Measurements from ENCODE around the gene PROC.
"Not testable (repeated sequence)": the region's sequence is repeated elsewhere in the genome, so short reads cannot be mapped to it uniquely, and the experiment has no call there.

The PROC gene

DNA sequence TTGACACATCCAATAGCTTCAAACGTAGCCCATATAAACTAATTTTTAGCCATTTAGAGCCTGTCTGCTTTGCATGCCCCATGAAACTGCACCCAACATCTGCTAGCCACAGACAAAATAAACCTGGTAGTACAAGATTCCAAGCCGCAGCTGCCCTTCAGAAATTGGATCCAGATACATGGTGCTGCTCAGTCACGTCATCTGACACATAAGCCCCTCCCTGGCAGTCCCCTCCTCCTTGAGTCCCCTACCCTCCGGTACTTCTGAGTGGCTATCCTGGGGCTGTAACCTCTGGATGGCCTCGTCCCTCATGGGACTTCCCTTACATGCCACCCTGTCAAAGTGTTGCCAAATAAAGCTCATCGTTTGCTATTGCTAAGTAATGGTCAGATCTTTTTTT lies 33.8 kb downstream of the PROC start:
- no peak for DNase-seq (ENCODE audit: low read depth)
- H3K4me3 ChIP-seq (ENCODE audit: low read depth, low read length) = no peak overlapping the region

- DNase-seq (ENCODE audit: low read depth); H3K4me3 ChIP-seq (ENCODE audit: low read depth, low read length): not testable (repeated sequence)
Measured at GRCh38 chr2:127452423-127452822, 34.2 kb downstream of the PROC start.

DNA sequence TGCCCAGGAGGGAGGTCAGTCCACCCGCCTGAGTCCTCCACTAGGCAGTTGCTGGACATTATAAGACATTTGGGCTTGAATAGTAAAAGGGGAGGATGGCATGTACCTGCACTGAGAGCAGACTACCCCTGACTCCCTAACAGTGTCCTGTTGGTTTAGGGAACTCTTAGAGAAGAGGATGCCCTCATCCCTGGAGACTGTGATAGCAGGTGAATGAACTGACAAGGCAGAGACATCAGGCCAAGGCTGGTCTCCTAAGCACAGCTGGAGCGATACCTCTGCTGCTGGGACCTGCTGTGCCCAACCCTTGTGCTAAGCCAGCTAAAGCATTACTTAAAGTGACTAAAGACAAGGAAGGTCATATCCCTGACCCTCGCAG lies 34.8 kb downstream of the PROC start:
- H3K4me3 ChIP-seq (ENCODE audit: low read depth, low read length) = no peak overlapping the region
- no peak for DNase-seq (ENCODE audit: low read depth)

GRCh38 chr2:127453392-127454171 lies 35.4 kb downstream of the PROC start:
- no peak for DNase-seq (ENCODE audit: low read depth)
- no peak overlapping the region for H3K4me3 ChIP-seq (ENCODE audit: low read depth, low read length)

GRCh38 chr2:127454595-127455565 lies 36.7 kb downstream of the PROC start:
- no peak for DNase-seq (ENCODE audit: low read depth)
- no peak overlapping the region for H3K4me3 ChIP-seq (ENCODE audit: low read depth, low read length)

GRCh38 chr2:127455566-127456493 lies 37.6 kb downstream of the PROC start:
- H3K4me3 ChIP-seq (ENCODE audit: low read depth, low read length) = no peak overlapping the region
- no peak for DNase-seq (ENCODE audit: low read depth)

DNA sequence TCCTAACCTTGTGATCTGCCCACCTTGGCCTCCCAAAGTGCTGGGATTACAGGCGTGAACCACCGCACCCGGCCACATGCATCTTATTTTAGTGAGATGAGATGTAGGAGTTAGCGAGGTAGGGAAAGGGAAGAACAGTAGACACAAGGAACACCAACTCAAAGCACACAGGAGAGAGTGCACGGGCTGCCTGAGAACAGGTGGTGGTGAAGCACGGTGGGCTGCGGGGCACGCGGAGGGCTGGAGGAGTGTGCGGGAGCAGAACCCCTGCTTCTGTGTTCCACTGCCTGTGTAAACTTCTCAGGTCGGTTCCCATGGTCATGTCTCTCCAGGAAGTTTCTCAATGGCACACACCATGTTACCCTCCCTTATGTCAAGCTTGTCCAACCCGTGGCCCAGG lies 38.7 kb downstream of the PROC start:
- DNase-seq (ENCODE audit: low read depth) = no peak
- H3K4me3 ChIP-seq (ENCODE audit: low read depth, low read length) = no peak overlapping the region

GRCh38 chr2:127462461-127462860 lies 44.2 kb downstream of the PROC start:
- no peak overlapping the region for H3K4me3 ChIP-seq (ENCODE audit: low read depth, low read length)
- DNase-seq (ENCODE audit: low read depth) = no peak

- H3K4me3 ChIP-seq (ENCODE audit: low read depth, low read length) = no peak overlapping the region
- no peak for DNase-seq (ENCODE audit: low read depth)
Measured at GRCh38 chr2:127463155-127463991, 45.1 kb downstream of the PROC start.

DNA sequence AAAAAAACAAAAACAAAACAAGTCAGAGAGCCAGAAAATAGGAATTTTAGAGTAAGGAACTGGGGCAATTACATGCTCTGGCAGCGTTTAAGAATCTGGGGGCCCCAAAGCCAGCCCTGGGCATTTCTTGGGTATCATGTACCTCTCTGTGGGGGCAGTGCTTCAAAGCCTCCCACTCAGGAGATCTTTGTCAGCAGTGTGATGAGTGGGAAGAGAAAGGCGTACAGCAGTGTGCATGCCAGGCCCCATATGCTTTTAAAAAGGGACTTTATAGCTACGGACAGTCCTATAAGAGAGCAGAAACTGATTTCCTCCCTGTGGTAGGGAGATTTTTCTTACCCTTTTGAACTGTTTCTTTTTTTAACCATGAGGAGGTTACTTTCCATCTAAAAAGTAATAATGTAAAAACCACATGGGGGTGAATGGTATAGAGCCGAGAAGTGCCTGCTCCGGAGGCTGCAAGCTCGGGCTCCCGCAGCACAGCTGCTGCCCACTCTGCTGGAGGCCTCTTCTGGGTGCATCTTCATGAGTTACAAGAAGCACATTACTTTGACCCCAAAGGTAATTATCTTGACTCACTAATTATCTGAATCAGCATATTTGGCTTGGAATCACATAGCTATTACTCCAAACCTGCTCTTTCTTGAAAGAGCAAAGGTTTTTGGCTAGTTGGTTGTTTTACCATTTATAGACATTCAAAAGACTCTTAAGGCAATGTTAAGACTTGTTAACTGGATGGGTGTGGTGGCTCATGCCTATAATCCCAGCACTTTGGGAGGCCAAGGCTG lies 46.4 kb downstream of the PROC start:
- DNase-seq (ENCODE audit: low read depth) = no peak
- H3K4me3 ChIP-seq (ENCODE audit: low read depth, low read length) = no peak overlapping the region

GRCh38 chr2:127465258-127465657 lies 47.0 kb downstream of the PROC start:
- H3K4me3 ChIP-seq (ENCODE audit: low read depth, low read length) = no peak overlapping the region
- no peak for DNase-seq (ENCODE audit: low read depth)

DNA sequence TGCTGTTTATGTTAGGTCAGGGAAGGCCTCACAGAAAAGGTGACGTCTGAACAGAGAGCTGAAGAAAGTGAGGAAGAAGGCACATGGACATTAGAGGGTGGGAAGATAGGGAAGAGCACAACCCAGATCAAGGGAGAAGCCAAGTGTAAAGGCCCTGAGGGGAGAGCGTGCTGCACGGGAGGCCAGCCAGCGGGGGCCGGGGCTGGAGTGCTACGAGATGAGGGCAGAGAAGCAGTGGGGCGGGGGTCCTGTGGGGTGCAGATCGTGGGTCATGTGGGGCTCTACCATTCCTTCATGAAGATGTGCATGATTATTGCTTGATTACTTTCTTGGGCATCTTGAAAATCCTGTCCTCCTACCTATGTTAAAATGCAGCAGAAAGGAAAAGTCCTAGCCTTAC lies 50.8 kb downstream of the PROC start:
- H3K4me3 ChIP-seq (ENCODE audit: low read depth, low read length) = no peak overlapping the region
- DNase-seq (ENCODE audit: low read depth) = no peak

DNA sequence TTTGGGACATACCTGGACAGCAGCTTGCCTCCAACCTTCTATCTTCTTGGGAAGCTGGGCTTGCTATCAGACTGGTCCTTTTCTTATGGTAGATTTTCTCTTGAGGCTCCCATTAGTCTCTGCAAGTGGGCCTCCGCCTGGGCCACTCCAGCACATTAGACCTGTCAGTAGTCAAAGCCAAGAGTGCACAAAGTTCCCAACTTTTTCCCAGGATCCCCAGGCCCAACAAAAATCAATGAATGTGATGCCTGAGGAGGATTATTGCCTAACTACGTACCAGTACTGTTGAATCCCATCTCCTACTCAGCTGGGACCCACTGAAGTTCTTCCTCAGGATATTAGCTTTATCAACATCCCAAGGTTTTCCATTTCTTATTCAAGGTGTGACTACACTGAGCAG lies 51.7 kb downstream of the PROC start:
- no peak overlapping the region for H3K4me3 ChIP-seq (ENCODE audit: low read depth, low read length)
- DNase-seq (ENCODE audit: low read depth) = no peak

DNA sequence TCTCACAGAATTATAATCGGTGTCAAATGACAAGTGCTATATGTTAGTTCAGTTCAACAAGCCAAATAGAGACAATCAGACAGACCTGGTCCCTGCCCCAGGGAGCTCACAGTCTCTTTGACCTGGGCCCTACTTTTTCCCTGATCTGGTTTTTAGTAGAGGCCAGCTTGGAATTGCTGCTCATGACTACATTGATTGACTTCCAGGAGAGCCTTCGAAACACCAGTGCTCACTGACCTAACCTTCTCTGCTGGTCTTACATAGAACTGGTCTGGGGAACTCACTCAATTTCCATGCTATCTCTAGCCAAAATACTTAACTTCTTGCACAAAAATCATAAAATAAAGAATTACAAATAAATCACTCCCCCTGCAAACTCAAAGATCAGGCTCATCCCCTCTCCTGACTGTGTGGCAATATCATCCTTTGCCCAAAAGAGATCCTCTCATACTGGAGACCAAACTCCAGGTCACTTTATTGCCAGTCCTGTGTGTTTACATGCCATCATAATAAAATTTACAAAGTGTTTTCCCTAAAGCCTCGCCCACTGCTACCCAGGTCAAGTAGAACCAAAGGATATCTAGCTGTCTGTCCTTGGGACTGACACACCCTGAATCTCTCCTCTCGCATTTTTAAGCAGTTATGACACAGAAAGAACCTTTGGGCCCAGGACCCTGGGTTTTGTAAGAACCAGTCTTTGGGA lies 53.2 kb downstream of the PROC start:
- DNase-seq (ENCODE audit: low read depth) = no peak
- H3K4me3 ChIP-seq (ENCODE audit: low read depth, low read length) = no peak overlapping the region

- no peak overlapping the region for H3K4me3 ChIP-seq (ENCODE audit: low read depth, low read length)
Measured at GRCh38 chr2:127472268-127472667, 54.0 kb downstream of the PROC start.

DNA sequence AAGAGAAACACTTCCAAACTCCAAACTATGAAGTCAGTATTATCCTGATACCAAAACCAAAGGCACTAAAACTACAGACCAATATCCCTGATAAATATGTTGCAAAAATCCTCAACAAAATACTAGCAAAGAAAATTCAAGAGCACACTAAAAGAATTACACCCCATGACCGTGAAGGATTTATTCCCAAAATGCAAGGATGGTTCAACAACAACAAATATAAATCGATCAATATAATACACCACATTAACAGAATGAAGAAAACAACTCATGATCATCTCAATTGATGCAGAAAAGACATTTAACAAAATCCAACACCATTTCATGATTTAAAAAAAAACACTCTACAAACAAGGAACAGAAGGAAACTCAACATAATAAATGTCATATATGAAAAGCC lies 57.6 kb downstream of the PROC start:
- DNase-seq (ENCODE audit: low read depth) = no peak
- H3K4me3 ChIP-seq (ENCODE audit: low read depth, low read length) = no peak overlapping the region

More at GRCh38 chr2:127472268-127472667, 54.0 kb downstream of the PROC start:
- DNase-seq (ENCODE audit: low read depth) = no peak

Data from skeletal muscle cell (primary cell).